Hepatocyte (in vitro differentiated cells): ENCODE data around the gene CEACAM16. TPM values are rescaled to one million over a fixed set of nuclear protein-coding genes. Genes with fewer than 3 reads are reported as not detected.

ENCODE experiments used
- DNase-seq: peaks from one replicate; pipeline ENCODE4 v3.0.0-alpha.2; 2016; ENCODE audit warnings: low spot score
- H2AFZ ChIP-seq: fragments of 200-600 bp; sonication (generic); 2 replicates; pipeline ENCODE4 v1.6.0; 2016; ENCODE audit warnings: antibody characterized with exemption, mild to moderate bottlenecking
- H3K27ac ChIP-seq: fragments of 200-600 bp; sonication (generic); 2 replicates; pipeline ENCODE4 v1.5.1; 2016; ENCODE audit warnings: mild to moderate bottlenecking
- H3K27me3 ChIP-seq: fragments of 200-600 bp; sonication (generic); 2 replicates; pipeline ENCODE4 v1.6.1; 2016
- H3K36me3 ChIP-seq: fragments of 200-600 bp; sonication (generic); replicated peaks from 2 replicates; pipeline ENCODE4 v1.5.1; 2016; ENCODE audit warnings: low read depth; ENCODE audit not compliant: insufficient read depth
- H3K4me1 ChIP-seq: fragments of 200-600 bp; sonication (generic); 2 replicates; pipeline ENCODE4 v1.5.1; 2016; ENCODE audit warnings: mild to moderate bottlenecking, moderate library complexity; ENCODE audit not compliant: insufficient read depth
- H3K4me2 ChIP-seq: fragments of 200-600 bp; sonication (generic); 2 replicates; pipeline ENCODE4 v1.6.0; 2016
- H3K4me3 ChIP-seq: fragments of 200-600 bp; sonication (generic); 2 replicates; pipeline ENCODE4 v1.5.1; 2016; ENCODE audit warnings: mild to moderate bottlenecking
- H3K79me2 ChIP-seq: fragments of 200-600 bp; sonication (generic); 2 replicates; pipeline ENCODE4 v1.6.0; 2017; ENCODE audit warnings: mild to moderate bottlenecking
- H3K9me2 ChIP-seq: fragments of 200-600 bp; sonication (generic); replicated peaks from 2 replicates; pipeline ENCODE4 v1.6.0; 2017; ENCODE audit warnings: mild to moderate bottlenecking; ENCODE audit not compliant: insufficient read depth
- H3K9me3 ChIP-seq: fragments of 200-600 bp; sonication (generic); 2 replicates; pipeline ENCODE4 v1.5.1; 2016; ENCODE audit warnings: low read depth, mild to moderate bottlenecking
- H4K20me1 ChIP-seq: fragments of 200-600 bp; sonication (generic); 2 replicates; pipeline ENCODE4 v1.6.0; 2016; ENCODE audit warnings: mild to moderate bottlenecking; ENCODE audit not compliant: insufficient read depth, poor library complexity, severe bottlenecking
- EZH2 ChIP-seq: fragments of 200-600 bp; sonication (generic); IDR thresholded peaks from 2 replicates; pipeline ENCODE4 v1.6.1; 2016; ENCODE audit warnings: antibody characterized with exemption, mild to moderate bottlenecking, borderline replicate concordance
- EZH2phosphoT487 ChIP-seq: fragments of 200-600 bp; sonication (generic); IDR thresholded peaks from one replicate; pipeline ENCODE4 v1.6.1; 2018; ENCODE audit warnings: antibody characterized with exemption, mild to moderate bottlenecking, low read depth, moderate library complexity; ENCODE audit not compliant: unreplicated experiment, severe bottlenecking
- WGBS: methylation state at CpG from one replicate; pipeline ENCODE4 v1.1.6; 2016; ENCODE audit warnings: low lambda C conversion rate; ENCODE audit errors: missing lambda C conversion rate; 5-methylcytosine and 5-hydroxymethylcytosine counted together
- polyA plus RNA-seq: library from polyadenylated mRNA; unstranded; fragments of >200 nt; fragmentation: Nextera tagmentation; extraction: Ambion mirVana; gene quantifications from 2 replicates; pipeline ENCODE4 v1.2.1, GENCODE V29; 2016
- total RNA-seq: library from RNA; depleted of rRNA; stranded (reverse); fragments of >200 nt; gene quantifications from 2 replicates; pipeline ENCODE4 v1.2.3, GENCODE V29; 2014
- TF ChIP-seq, protein P1 (sequence below): fragments of 200-600 bp; sonication (generic); IDR thresholded peaks from 2 replicates; pipeline ENCODE4 v1.5.1; 2016; ENCODE audit warnings: antibody characterized with exemption, mild to moderate bottlenecking; ENCODE audit not compliant: poor library complexity

Gene CEACAM16, protein sequence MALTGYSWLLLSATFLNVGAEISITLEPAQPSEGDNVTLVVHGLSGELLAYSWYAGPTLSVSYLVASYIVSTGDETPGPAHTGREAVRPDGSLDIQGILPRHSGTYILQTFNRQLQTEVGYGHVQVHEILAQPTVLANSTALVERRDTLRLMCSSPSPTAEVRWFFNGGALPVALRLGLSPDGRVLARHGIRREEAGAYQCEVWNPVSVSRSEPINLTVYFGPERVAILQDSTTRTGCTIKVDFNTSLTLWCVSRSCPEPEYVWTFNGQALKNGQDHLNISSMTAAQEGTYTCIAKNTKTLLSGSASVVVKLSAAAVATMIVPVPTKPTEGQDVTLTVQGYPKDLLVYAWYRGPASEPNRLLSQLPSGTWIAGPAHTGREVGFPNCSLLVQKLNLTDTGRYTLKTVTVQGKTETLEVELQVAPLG
- total RNA-seq: 0.73 TPM in 1 of 2 replicates, not detected in the other
- polyA plus RNA-seq: not detected in 2 replicates

DNA sequence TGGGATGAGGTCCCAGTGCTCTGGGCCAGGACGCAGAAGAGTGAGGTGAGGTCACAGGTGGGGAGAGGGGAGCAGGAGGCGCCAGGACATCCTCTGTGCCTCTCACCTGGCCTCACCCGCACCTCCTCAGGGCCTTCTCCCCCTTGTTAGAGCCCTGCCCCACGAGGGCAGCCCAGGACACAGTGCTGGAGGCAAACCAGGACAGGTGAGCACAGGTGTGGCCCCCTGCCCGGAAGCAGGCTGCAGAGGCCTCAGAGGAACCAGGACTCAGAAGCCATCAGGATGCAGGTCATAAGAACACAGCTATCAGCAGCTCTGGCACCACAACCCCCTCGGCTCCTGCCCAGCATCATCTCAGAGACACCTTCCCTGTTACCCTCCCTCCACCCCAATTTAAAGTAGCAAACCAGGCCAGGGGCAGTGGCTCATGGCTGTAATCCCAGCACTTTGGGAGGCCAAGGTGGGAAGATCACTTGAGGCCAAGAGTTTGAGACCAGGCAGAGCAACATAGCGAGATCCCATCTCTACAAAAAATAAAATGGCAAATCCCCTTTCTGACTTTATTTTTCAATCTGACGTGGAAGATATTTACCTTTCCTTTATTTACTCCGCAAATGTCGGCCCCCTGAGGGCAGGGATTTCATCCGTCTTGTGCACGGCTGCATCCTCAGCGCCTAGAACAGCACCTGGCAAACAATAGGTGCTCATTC, at the start of gene CEACAM16:
Gene CEACAM16 (plus strand): TSS at position 660 of the 710 bp plus-strand sequence. CDS start 2,306 bp downstream, outside the sequence.
- Histone ChIP-seq H2AFZ (no peak within 1 kb of the TSS), H3K4me2 (no peak within 1 kb of the TSS), H3K79me2 (no peaks in the 10 kb centered on the region), H3K27me3 (no peaks in the 10 kb centered on the region), H4K20me1 (no peaks in the 10 kb centered on the region), H3K4me3 (no peak within 1 kb of the TSS), H3K9me2 (no peaks in the 10 kb centered on the region), H3K4me1 (peaks cover 5% of the 10 kb centered on the region), H3K27ac (no peak within 1 kb of the TSS), H3K36me3 (no peaks in the 10 kb centered on the region), H3K9me3 (no peaks in the 10 kb centered on the region)
- no peak for DNase-seq
- TF ChIP-seq EZH2 (no peak), EZH2phosphoT487 (no peak)
- TF ChIP-seq, protein P1, sequence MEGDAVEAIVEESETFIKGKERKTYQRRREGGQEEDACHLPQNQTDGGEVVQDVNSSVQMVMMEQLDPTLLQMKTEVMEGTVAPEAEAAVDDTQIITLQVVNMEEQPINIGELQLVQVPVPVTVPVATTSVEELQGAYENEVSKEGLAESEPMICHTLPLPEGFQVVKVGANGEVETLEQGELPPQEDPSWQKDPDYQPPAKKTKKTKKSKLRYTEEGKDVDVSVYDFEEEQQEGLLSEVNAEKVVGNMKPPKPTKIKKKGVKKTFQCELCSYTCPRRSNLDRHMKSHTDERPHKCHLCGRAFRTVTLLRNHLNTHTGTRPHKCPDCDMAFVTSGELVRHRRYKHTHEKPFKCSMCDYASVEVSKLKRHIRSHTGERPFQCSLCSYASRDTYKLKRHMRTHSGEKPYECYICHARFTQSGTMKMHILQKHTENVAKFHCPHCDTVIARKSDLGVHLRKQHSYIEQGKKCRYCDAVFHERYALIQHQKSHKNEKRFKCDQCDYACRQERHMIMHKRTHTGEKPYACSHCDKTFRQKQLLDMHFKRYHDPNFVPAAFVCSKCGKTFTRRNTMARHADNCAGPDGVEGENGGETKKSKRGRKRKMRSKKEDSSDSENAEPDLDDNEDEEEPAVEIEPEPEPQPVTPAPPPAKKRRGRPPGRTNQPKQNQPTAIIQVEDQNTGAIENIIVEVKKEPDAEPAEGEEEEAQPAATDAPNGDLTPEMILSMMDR: no peak
- WGBS: 92% methylated on average over 13 of the region's 13 CpGs

DNA sequence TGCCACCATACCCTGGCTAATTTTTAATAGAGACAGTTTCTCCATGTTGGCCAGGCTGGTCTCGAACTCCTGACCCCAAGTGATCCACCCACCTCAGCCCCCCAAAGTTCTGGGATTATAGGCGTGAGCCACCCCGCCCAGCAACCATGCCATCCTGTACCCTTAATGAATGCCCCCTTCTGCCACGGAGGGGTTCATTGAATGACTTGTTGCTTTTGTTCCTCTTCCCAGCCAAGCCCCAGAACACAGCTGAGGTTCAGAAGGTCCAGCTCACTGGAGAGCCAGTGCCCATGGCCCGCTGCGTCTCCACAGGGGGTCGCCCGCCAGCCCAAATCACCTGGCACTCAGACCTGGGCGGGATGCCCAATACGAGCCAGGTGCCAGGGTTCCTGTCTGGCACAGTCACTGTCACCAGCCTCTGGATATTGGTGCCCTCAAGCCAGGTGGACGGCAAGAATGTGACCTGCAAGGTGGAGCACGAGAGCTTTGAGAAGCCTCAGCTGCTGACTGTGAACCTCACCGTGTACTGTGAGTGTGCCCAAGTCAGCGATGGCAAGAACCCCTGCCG, 49.3 kb upstream of the CEACAM16 start:
- Histone ChIP-seq H3K27ac (no peak overlapping the region), H3K36me3 (no peaks in the 10 kb centered on the region), H3K4me3 (no peak overlapping the region), H3K9me3 (no peaks in the 10 kb centered on the region), H4K20me1 (peaks cover 23% of the 10 kb centered on the region), H3K4me2 (no peak overlapping the region), H3K4me1 (no peaks in the 10 kb centered on the region), H3K9me2 (no peaks in the 10 kb centered on the region), H3K27me3 (no peaks in the 10 kb centered on the region), H2AFZ (no peak overlapping the region), H3K79me2 (peaks cover 61% of the 10 kb centered on the region)
- WGBS: 98% methylated on average over 15 of the region's 15 CpGs
- no peak for DNase-seq
- TF ChIP-seq EZH2phosphoT487 (no peak), EZH2 (no peak)
- TF ChIP-seq, protein P1: no peak

DNA sequence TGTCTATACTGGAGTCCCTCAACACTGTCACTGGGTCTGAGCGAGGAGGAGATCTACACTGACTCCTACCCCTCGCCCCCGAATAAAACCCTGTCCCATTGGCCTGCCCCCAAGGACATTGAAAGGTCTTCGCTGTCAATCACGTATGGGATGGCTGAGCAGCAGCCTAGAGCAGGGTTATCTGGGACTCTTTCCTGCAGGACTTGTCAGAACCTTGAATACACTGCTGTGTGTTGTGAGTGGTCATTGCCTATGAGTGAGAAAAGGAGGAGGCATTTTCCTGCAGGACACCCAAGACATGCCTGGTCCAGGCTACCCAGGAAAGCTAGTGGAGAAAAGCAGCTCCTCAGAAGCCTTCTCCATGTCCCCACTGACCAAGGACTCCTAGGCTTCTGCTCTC, 45.6 kb upstream of the CEACAM16 start:
- no peak overlapping the region for H3K4me3 ChIP-seq
- H3K9me3 ChIP-seq: no peaks in the 10 kb centered on the region
- no peaks in the 10 kb centered on the region for H3K27me3 ChIP-seq
- no peak overlapping the region for H2AFZ ChIP-seq
- no peaks in the 10 kb centered on the region for H3K36me3 ChIP-seq
- no peak overlapping the region for H3K27ac ChIP-seq
- H3K79me2 ChIP-seq: peaks cover 32% of the 10 kb centered on the region
- no peak for DNase-seq
- H3K9me2 ChIP-seq: no peaks in the 10 kb centered on the region
- H3K4me2 ChIP-seq: no peak overlapping the region
- H4K20me1 ChIP-seq: peaks cover 8% of the 10 kb centered on the region
- no peak for TF ChIP-seq EZH2phosphoT487
- TF ChIP-seq, protein P1: no peak
- no peak for TF ChIP-seq EZH2
- no peaks in the 10 kb centered on the region for H3K4me1 ChIP-seq
- 99% methylated on average over 5 of the region's 5 CpGs for WGBS
